CD4-positive, alpha-beta T cell (primary cell): ENCODE data around the gene PLK3. TPM values are rescaled to one million over a fixed set of nuclear protein-coding genes. Genes with fewer than 3 reads are reported as not detected.
A peak's percentile ranks its signal among the peaks of the same experiment; 100 is the strongest.

Source experiments
- ATAC-seq: fragments of 200-7000 bp; cut with Tn5 transposase; one replicate; pipeline ENCODE4 v1.10.0; 2022; ENCODE audit warnings: mild to moderate bottlenecking; ENCODE audit not compliant: poor library complexity
- CTCF ChIA-PET: fragments of 350-600 bp; sonication (Branson Sonifier 250); formaldehyde crosslinking; loops from one replicate; lab custom pipeline; 2021; ENCODE audit warnings: antibody characterized with exemption, inconsistent platforms; lab: Charles Lee
- POLR2A ChIA-PET: fragments of 350-600 bp; sonication (Branson Sonifier 250); formaldehyde crosslinking; loops from one replicate; lab custom pipeline; 2021; ENCODE audit warnings: antibody characterized with exemption, inconsistent platforms; lab: Charles Lee
- DNase-seq, 14 experiments: peaks; one replicate each; pipeline ENCODE4 v3.0.0-alpha.2; 2013 to 2020; ENCODE audit warnings: mixed read lengths in 2 of 14
- H3K27ac ChIP-seq, 2 donors: one replicate each; pipeline versions ENCODE4 v1.5.1 to v1.7.0; 2013; ENCODE audit warnings: low read length in 2 of 2, low read depth in 1 of 2, mild to moderate bottlenecking in 1 of 2
- H3K27me3 ChIP-seq, 2 experiments: 1 replicate in 1 of 2; 2 replicates in 1 of 2; pipeline versions ENCODE4 v1.6.1 to v1.7.0; 2013; ENCODE audit warnings: low read length in 2 of 2, control low read depth in 1 of 2, mild to moderate bottlenecking in 1 of 2, moderate library complexity in 1 of 2; ENCODE audit not compliant: insufficient read depth in 2 of 2, control insufficient read depth in 1 of 2
- H3K36me3 ChIP-seq: one replicate; pipeline ENCODE4 v1.6.1; 2013; ENCODE audit warnings: low read length, control low read depth; ENCODE audit not compliant: insufficient read depth
- H3K4me1 ChIP-seq: one replicate; pipeline ENCODE4 v1.6.1; 2013; ENCODE audit warnings: low read length, control low read depth; ENCODE audit not compliant: insufficient read depth
- H3K4me3 ChIP-seq: one replicate; pipeline ENCODE4 v1.5.1; 2013; ENCODE audit warnings: mild to moderate bottlenecking, low read length, moderate library complexity
- H3K9me3 ChIP-seq, 2 experiments: 1 replicate in 1 of 2; 2 replicates in 1 of 2; pipeline versions ENCODE4 v1.6.1 to v1.7.0; 2013; ENCODE audit warnings: low read length in 2 of 2, mild to moderate bottlenecking in 2 of 2, control low read depth in 1 of 2, moderate library complexity in 1 of 2; ENCODE audit not compliant: control insufficient read depth in 1 of 2, insufficient read depth in 1 of 2
- H3K27ac Mint-ChIP-seq: one replicate; pipeline ENCODE4 v1.8.0; 2020; ENCODE audit warnings: mixed read lengths
- H3K27me3 Mint-ChIP-seq: one replicate; pipeline ENCODE4 v1.8.0; 2021; ENCODE audit warnings: mixed read lengths
- H3K36me3 Mint-ChIP-seq: one replicate; pipeline ENCODE4 v1.8.0; 2021; ENCODE audit warnings: low read depth, mixed read lengths
- H3K4me1 Mint-ChIP-seq: one replicate; pipeline ENCODE4 v1.8.0; 2021; ENCODE audit warnings: low read depth, mixed read lengths
- H3K4me3 Mint-ChIP-seq: one replicate; pipeline ENCODE4 v1.8.0; 2020; ENCODE audit warnings: mild to moderate bottlenecking, mixed read lengths
- H3K9me3 Mint-ChIP-seq: one replicate; pipeline ENCODE4 v1.8.0; 2020; ENCODE audit warnings: mixed read lengths
- CTCF ChIP-seq: fragments of 200-600 bp; IDR thresholded peaks from one replicate; pipeline ENCODE4 v1.8.0; 2022; ENCODE audit warnings: antibody characterized with exemption, mild to moderate bottlenecking
- intact Hi-C, 2 experiments: fragments of 100-400 bp; cut with DNase I in 1 of 2; cut with micrococcal nuclease in 1 of 2; formaldehyde crosslinking; loops; one replicate each; pipeline versions ENCODE4 v1.15.1 to v1.9.0; 2023 to 2025; cut with DNase I, micrococcal nuclease
- total RNA-seq, 174 experiments: library from RNA in 2 of 174; stranded (reverse) in 2 of 174; gene quantifications; one replicate each; pipeline ENCODE4 v1.2.3 and lab custom pipeline; 2021 to 2026

Gene PLK3
- total RNA-seq, 2 experiments from 2014 or later: 794 TPM

- DNase-seq (peak in 6 of 14 experiments; percentile 18 to 63 (median 43)), ATAC-seq (no peak)
- no peaks in the 10 kb centered on the region for H3K9me3 Mint-ChIP-seq
- peak overlapping the region; percentile 83 for H3K4me3 Mint-ChIP-seq
- peaks cover 0 to 4% of the 10 kb centered on the region in 2 experiments for H3K9me3 ChIP-seq
- H3K4me3 ChIP-seq: no peak overlapping the region
- peak overlapping the region; percentile 99 to 100 for H3K27ac ChIP-seq
- peaks cover 4% of the 10 kb centered on the region for H3K27me3 Mint-ChIP-seq
- H3K4me1 Mint-ChIP-seq: peaks cover 74% of the 10 kb centered on the region
- H3K4me1 ChIP-seq: peaks cover 95% of the 10 kb centered on the region
- H3K27ac Mint-ChIP-seq: peak overlapping the region; percentile 99
- peaks cover 72% of the 10 kb centered on the region for H3K36me3 Mint-ChIP-seq
- no peak for TF ChIP-seq CTCF
- intact Hi-C loops: loop anchor here (10.0 kb wide), 3 partner anchors 179 to 779 kb away; partner anchors contain the start of genes NASP (in 2 of the 2), EIF2B3 (in 1 of the 2), HECTD3 (in 1 of the 2) and UROD (in 1 of the 2)
- H3K36me3 ChIP-seq: peaks cover 50% of the 10 kb centered on the region
- ChIA-PET POLR2A (interaction anchor here (0.6 to 16.3 kb wide), 8 partner anchors 6 to 498 kb away, joined by 3 to 599 read pairs (median 20); partner anchors contain the start of genes BTBD19, HECTD3, RNU5D-1 and UROD), CTCF (interaction anchor here (0.6 to 6.5 kb wide), 2 partner anchors 14 to 183 kb away, joined by 3 to 57 read pairs; no protein-coding TSS in a partner anchor)
- no peaks in the 10 kb centered on the region for H3K27me3 ChIP-seq
Observed at GRCh38 chr1:44806025-44806703, 6.0 kb downstream of the PLK3 start.

GRCh38 chr1:44806704-44807363 lies 6.7 kb downstream of the PLK3 start, which contains the start of gene DYNLT4:
Gene DYNLT4, minus strand, starts transcription at chr1:44807351. Its CDS starts 683 bp downstream, at chr1:44806668.
- intact Hi-C loops: loop anchor here (10.0 kb wide), 3 partner anchors 178 to 778 kb away; partner anchors contain the start of genes NASP (in 2 of the 2), EIF2B3 (in 1 of the 2), HECTD3 (in 1 of the 2) and UROD (in 1 of the 2)
- peaks cover 79% of the 10 kb centered on the region for H3K4me1 Mint-ChIP-seq

More at GRCh38 chr1:44806704-44807363, 6.7 kb downstream of the PLK3 start, which contains the start of gene DYNLT4:
- H3K9me3 Mint-ChIP-seq: no peaks in the 10 kb centered on the region
- H3K27ac ChIP-seq: peak within 1 kb of the TSS; percentile 99 to 100
- ATAC-seq (peak; percentile 6), DNase-seq (no peak)
- H3K36me3 Mint-ChIP-seq: peaks cover 68% of the 10 kb centered on the region
- peak within 1 kb of the TSS; percentile 12 for H3K4me3 ChIP-seq
- TF ChIP-seq CTCF: no peak
- peaks cover 50% of the 10 kb centered on the region for H3K36me3 ChIP-seq
- peaks cover 0 to 4% of the 10 kb centered on the region in 2 experiments for H3K9me3 ChIP-seq
- ChIA-PET POLR2A (interaction anchor here (0.6 to 16.3 kb wide), 9 partner anchors 16 to 497 kb away, joined by 3 to 599 read pairs (median 34); partner anchors contain the start of genes EIF2B3, HECTD3, RNU5D-1 and RPS8), CTCF (interaction anchor here (0.6 to 6.5 kb wide), 3 partner anchors 13 to 182 kb away, joined by 3 to 57 read pairs (median 6); partner anchors contain the start of gene RNU5D-1)
- peaks cover 4% of the 10 kb centered on the region for H3K27me3 Mint-ChIP-seq
- peak within 1 kb of the TSS; percentile 83 for H3K4me3 Mint-ChIP-seq
- no peaks in the 10 kb centered on the region for H3K27me3 ChIP-seq
- peaks cover 100% of the 10 kb centered on the region for H3K4me1 ChIP-seq
- peak within 1 kb of the TSS; percentile 99 for H3K27ac Mint-ChIP-seq
